NB4 (cell line): ENCODE results near the gene HOXB2.

Experiments
- MYC ChIP-seq: IDR thresholded peaks from 2 replicates; pipeline ENCODE4 v1.6.1; 2011; ENCODE audit warnings: low read depth, low read length
- POLR2A ChIP-seq: IDR thresholded peaks from 2 replicates; pipeline ENCODE4 v1.6.1; 2011; ENCODE audit warnings: mild to moderate bottlenecking; ENCODE audit not compliant: insufficient read length; ENCODE audit errors: extremely low read depth
- TF ChIP-seq, protein P1 (sequence below): IDR thresholded peaks from one replicate; pipeline ENCODE4 v1.5.1; 2012; ENCODE audit warnings: low read depth, low read length
- TF ChIP-seq, protein P2 (sequence below): IDR thresholded peaks from 2 replicates; pipeline ENCODE4 v1.6.1; 2011; ENCODE audit warnings: low read depth, low read length

DNA sequence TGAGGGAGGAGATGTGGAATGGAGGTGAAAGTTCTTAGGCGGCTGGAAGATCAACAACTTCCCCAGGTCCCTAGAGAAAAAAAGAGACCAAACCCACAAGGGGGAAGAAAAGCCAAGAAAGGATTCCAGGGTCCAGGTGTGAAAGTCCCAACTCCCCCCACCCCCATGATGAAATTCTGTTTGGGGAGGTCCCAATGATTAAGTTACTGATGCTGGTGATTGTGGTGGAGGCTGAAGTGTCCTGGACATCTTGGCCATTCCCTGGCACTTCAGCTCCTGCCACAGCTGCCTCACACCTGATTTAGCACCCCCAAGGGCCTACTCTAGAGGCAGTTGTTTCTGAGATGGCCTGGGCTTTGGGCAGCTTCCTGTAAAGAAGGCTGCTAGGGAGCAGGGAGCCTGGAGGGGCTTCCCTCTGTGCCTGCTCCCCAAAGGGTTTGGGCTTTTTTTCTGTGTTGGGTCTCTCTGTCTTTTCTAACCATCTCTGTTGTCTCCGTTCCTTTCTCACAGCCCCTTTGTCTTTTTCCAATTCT, 20.2 kb upstream of the HOXB2 start:
- TF ChIP-seq, protein P1, sequence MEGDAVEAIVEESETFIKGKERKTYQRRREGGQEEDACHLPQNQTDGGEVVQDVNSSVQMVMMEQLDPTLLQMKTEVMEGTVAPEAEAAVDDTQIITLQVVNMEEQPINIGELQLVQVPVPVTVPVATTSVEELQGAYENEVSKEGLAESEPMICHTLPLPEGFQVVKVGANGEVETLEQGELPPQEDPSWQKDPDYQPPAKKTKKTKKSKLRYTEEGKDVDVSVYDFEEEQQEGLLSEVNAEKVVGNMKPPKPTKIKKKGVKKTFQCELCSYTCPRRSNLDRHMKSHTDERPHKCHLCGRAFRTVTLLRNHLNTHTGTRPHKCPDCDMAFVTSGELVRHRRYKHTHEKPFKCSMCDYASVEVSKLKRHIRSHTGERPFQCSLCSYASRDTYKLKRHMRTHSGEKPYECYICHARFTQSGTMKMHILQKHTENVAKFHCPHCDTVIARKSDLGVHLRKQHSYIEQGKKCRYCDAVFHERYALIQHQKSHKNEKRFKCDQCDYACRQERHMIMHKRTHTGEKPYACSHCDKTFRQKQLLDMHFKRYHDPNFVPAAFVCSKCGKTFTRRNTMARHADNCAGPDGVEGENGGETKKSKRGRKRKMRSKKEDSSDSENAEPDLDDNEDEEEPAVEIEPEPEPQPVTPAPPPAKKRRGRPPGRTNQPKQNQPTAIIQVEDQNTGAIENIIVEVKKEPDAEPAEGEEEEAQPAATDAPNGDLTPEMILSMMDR = no peak
- no peak for TF ChIP-seq POLR2A
- TF ChIP-seq, protein P2, sequence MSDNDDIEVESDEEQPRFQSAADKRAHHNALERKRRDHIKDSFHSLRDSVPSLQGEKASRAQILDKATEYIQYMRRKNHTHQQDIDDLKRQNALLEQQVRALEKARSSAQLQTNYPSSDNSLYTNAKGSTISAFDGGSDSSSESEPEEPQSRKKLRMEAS = no peak
- no peak for TF ChIP-seq MYC
